ENCODE data around the gene DUSP9.

The DUSP9 gene

DNA sequence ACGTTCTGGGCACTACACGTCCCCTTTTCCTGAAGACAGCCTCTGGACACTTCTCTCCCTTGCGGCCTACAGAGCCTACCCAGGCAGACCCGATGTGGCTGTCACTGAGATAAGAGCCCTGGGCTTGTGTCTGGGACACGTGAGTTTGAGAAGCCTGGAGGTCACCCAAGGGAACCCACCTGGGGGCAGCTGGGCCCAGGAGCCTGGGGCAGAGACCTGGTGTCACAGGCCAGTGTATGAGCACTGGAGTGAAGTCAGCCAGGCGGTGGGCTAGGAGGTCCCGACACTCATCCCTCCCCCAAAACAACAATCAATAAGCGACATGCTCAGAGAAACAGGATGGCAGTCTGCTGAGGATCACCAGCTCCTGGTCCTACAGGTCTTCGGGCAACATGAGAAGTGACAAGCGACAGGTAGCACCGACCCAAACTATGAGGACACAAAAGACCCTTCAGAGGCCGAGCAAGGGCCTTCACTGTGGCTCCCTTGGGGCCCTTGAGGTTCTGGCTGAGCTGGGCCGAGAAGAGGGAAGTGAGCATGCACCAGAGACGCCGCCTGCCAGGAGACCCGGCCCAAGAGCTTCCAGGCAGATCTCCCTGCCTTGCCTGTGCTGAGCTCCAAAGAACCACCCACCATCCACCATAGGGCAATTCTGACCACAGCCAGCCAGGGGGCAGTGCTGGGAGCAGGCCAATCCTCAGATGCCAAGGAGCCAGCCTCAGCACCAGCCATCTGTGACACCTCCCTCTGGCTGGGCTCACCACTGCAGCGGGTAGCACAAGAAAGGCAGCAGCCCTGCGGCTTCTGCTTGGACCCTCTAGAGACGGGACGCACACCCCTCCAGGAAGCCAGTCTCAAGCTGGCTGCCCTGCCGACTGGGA is 11.0 kb upstream of the DUSP9 start:
- DNase-seq: no peak

DNA sequence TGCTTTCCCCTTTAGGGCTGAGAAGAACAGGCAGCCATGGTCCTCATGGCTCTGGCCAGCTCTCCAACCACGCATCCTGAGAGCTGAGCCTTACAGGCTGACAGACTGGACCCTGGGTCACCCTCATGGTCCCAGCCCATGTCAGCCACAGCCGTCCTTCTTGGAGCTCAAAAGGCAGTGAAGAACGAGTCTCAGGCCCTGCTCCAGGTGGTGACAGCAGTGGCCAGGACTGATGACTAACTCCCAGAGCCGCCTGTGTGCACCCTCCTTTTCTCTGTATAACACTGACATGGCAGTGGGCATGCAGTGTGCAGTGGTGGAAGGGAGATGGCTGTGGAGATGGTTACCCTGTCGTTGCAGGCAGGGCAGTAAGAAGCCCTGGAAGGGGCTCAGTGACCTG is 10.3 kb upstream of the DUSP9 start:
- no peak for DNase-seq

- no peak for DNase-seq
Observed at GRCh38 chrX:153637121-153638040, 9.6 kb upstream of the DUSP9 start.

GRCh38 chrX:153638041-153638371 is 9.0 kb upstream of the DUSP9 start:
- no peak for DNase-seq

DNA sequence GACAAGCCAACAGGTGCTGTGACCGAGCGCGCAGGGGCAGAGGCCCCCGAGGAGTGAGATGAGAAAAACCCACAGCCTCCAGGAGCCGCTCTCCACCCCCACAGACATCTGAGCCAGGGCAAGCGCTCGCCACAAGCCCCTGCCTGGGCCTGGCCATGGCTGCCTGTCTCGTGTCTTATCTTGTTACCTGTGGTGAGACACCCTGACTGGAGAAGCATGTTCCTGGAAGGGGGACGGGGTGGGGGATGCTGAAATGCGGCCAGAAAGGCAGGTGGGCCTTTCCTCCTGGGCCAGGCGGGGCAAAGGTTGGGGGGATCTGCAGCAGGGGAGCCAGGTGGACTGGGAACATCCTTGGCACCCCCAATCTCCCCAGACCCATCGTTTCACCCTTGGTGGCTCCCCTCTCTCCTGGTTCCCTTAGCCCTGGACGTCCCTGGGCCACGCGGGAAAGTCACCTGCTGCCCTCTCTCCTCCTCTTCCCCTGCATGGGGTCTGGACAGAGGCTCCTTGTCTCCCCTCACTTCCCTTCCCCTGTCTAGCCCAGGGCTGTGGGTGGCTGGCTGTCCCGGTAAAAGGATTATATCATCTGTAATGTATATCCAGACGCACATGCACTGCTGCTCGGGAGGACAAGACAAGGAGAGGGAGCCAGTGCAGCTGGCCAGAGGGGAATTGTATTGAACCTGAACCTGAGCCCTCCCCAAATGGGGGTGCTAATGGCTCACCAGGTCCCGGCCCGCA is 8.4 kb upstream of the DUSP9 start:
- no peak for DNase-seq

DNA sequence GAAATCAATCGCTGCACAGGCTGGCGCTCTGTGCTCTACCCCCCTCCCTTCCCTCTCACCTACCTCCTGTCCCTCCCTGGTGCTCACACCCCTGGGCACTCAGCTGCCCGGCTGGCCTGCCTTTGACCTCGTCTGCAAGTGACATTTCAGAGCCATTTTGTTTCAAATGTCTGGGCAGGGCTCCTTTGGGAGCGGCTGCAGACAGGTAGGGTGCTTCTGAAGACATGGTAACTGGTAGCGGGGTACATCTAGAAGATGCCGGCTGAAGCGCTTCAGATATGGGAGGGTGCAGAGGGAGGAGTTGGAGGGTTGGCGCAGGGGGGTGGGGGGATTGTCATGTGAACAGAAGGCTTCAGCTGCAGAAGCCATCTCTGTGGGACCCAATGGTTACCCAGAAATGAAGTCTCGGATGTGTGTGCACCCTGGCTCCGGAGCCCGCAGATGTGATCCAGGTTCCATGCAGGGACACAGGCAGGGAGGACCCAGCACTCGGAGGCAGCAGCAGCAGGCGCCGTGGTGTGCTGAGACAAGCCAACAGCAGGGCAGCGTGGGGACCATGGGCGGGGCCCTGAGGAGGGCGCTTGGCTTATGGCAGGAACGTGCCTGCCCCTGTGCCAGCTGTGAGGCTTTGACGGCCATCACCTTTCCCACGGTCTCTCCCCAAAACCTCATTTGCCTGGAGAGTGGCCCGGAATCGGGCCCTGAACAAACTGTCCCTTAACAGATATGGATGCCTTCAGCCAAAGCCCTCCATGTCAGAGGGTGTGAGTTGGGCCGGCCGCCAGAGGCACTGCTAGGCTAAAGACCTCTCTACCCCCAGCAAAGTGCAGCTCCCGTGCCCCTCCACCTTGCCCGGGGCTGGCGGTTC is 7.6 kb upstream of the DUSP9 start:
- no peak for DNase-seq

GRCh38 chrX:153640045-153640686 is 6.8 kb upstream of the DUSP9 start:
- no peak for DNase-seq

DNA sequence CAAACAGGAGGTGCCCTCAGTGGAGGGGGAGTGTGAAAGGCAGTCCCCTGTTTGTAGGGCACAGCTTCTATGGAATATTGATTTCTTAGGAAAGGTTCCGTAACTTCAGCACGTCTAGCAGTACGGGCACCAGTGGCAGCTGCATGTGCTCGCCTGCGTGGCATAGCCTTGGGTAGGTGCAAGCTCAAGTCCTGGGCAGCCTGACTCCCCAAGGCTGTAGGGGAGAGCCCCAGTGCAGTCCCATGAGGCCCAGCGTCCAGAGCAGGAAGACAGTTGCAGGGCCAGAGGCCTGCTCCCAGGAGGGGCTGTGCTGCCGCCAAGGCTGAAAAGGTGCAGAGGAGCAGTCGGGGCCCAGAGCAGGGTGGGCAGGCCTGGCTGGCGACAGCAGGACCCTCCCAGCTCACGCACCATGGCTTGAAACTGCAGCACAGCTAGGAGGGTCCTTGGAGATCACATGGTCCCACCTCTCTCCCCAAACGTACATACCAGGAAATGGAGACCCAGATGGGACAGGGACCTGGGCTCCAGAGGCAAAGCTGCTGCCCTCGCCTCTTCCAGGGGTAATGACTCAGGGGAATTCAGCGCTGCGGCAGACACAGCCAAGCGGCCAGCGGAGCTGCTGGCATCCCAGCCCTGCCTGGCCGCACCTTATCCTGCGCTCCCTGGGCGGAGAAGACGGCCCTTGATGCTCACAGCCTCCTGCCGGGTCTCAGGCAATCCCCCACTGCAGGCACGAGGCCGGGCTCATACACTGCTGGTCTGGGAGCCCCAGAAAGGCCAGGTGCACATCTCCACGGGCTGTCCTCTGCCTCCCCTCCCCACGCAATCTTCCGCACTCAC is 6.0 kb upstream of the DUSP9 start:
- DNase-seq: no peak

- DNase-seq: no peak
Observed at GRCh38 chrX:153641627-153642026, 5.4 kb upstream of the DUSP9 start.

- DNase-seq: peak in 1 of 56 donors; percentile 4
Observed at GRCh38 chrX:153642051-153642654, 4.8 kb upstream of the DUSP9 start.

DNA sequence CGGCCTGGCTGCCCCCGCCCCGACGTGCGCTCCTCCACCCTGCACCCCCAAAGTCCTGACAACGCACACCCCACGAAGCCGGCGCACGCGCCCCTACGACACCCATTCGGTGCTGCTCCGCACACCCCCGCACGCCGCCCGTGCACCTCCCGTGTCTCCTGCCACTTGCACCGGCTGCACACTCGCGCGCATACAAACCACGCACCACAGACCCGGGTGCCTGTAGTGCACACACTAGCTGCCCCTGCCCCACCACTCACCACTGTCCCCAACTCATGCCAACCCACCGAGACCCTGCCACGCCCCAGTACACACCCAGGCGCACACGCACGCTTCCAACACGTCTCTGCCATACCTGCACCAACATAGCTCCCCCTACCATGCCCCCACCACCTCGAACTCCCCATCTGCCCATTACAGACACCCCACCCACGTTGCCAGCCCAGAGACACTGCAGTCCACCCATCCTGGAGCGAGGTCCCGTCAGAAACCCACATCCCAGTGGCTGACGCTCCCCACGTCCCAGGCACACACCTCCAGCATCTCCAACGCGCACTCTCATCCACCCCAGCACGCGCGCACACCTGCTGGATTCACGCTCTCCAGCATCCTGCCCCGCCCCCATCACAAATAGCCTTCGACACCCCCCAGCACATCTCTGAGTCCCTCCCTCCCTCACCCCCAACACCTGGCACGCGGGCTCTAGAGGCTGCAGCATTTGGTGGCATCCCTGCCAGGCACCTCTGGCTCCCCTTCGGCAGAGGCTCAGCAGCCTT is 4.2 kb upstream of the DUSP9 start:
- no peak for DNase-seq

GRCh38 chrX:153643431-153644351 is 3.3 kb upstream of the DUSP9 start:
- DNase-seq: peak in 16 of 56 donors; percentile 8 to 64 (median 36)

GRCh38 chrX:153644356-153645125 is 2.5 kb upstream of the DUSP9 start:
- no peak for DNase-seq

GRCh38 chrX:153645151-153645550 is 1.9 kb upstream of the DUSP9 start:
- no peak for DNase-seq

- no peak for DNase-seq
Observed at GRCh38 chrX:153645921-153646488, 998 bp upstream of the DUSP9 start.
